ENCODE data around the gene TRIM47.

- TF ChIP-seq, protein P1, sequence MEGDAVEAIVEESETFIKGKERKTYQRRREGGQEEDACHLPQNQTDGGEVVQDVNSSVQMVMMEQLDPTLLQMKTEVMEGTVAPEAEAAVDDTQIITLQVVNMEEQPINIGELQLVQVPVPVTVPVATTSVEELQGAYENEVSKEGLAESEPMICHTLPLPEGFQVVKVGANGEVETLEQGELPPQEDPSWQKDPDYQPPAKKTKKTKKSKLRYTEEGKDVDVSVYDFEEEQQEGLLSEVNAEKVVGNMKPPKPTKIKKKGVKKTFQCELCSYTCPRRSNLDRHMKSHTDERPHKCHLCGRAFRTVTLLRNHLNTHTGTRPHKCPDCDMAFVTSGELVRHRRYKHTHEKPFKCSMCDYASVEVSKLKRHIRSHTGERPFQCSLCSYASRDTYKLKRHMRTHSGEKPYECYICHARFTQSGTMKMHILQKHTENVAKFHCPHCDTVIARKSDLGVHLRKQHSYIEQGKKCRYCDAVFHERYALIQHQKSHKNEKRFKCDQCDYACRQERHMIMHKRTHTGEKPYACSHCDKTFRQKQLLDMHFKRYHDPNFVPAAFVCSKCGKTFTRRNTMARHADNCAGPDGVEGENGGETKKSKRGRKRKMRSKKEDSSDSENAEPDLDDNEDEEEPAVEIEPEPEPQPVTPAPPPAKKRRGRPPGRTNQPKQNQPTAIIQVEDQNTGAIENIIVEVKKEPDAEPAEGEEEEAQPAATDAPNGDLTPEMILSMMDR (conservative IDR thresholded peaks at IDR 0.05; ENCODE audit: low read depth, low read length) = no peak
- no peak for TF ChIP-seq EZH2 (IDR thresholded peaks at IDR 0.05; ENCODE audit: borderline replicate concordance, low read depth, low read length, poor library complexity, severe bottlenecking)
Measured at GRCh38 chr17:75917917-75918445, 39.6 kb upstream of the TRIM47 start.

All from A673 (cell line).